ENCODE results near the gene MYO1B. TPM values are rescaled to one million over a fixed set of nuclear protein-coding genes. Genes with fewer than 3 reads are reported as not detected.

Gene MYO1B
- total RNA-seq, 2 donors from 2014 or later, result 11.6 to 14.7 TPM

- H3K36me3 ChIP-seq, result no peaks in the 10 kb centered on the region
- H3K27me3 ChIP-seq, result no peaks in the 10 kb centered on the region
- no peaks in the 10 kb centered on the region for H3K9me3 ChIP-seq
- H3K27ac ChIP-seq, result no peak overlapping the region
- no peak for DNase-seq (ENCODE audit: low spot score)
- no peak overlapping the region for H3K4me3 ChIP-seq
- TF ChIP-seq CTCF (IDR thresholded peaks at IDR 0.05), result no peak
- no peaks in the 10 kb centered on the region for H3K4me1 ChIP-seq
Observed at GRCh38 chr2:191385416-191386160, 140.4 kb downstream of the MYO1B start.

GRCh38 chr2:191386938-191387536 is 141.8 kb downstream of the MYO1B start:
- Histone ChIP-seq H3K4me1 (no peaks in the 10 kb centered on the region), H3K36me3 (peaks cover 6% of the 10 kb centered on the region), H3K27me3 (no peaks in the 10 kb centered on the region), H3K9me3 (no peaks in the 10 kb centered on the region), H3K27ac (no peak overlapping the region), H3K4me3 (no peak overlapping the region)
- DNase-seq (ENCODE audit: low spot score), result no peak
- no peak for TF ChIP-seq CTCF (IDR thresholded peaks at IDR 0.05)

DNA sequence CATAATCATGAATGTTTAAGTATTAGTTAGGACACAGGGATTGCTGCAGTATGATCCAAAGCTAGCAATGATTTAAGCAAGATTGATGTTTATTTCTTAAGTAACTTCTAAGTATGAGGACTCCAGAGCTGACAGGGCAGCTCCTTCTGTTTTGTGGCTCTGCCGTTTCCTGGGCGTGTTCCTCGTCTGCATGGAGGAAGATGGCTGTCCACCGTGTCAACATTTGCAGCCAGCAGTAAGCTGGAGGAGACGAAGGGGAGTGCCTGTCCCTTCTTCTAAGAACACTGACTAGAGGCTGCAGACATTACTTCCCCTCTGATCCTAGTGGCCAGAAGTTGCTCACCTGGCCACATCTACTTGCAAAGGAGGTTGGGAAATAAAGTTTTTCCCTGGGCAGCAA is 144.1 kb downstream of the MYO1B start:
- Histone ChIP-seq H3K36me3 (peaks cover 10% of the 10 kb centered on the region), H3K4me1 (no peaks in the 10 kb centered on the region), H3K27me3 (no peaks in the 10 kb centered on the region), H3K27ac (no peak overlapping the region), H3K4me3 (no peak overlapping the region), H3K9me3 (no peaks in the 10 kb centered on the region)
- TF ChIP-seq CTCF (IDR thresholded peaks at IDR 0.05), result no peak
- no peak for DNase-seq (ENCODE audit: low spot score)

DNA sequence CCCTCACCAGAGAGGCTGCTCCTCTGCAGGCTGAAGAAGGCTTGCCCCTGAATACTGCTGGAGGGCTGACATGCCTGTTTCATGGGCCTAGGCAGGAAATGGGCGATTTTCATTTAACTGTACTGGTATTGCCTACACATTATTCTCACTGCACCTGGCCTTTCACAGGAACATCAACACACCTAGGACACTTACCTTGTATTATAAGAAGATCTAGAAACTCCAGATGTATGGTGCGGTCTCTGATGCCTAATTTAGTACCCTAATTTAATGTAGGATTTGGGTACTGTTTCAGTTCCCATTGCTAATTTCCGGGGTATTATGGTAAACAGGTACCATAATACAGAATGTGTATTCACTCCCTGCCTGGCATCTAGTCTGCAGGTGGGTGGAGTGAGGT is 146.0 kb downstream of the MYO1B start:
- TF ChIP-seq CTCF (IDR thresholded peaks at IDR 0.05), result no peak
- no peak for DNase-seq (ENCODE audit: low spot score)
- H3K27me3 ChIP-seq, result no peaks in the 10 kb centered on the region
- peaks cover 13% of the 10 kb centered on the region for H3K36me3 ChIP-seq
- H3K4me3 ChIP-seq, result no peak overlapping the region
- no peaks in the 10 kb centered on the region for H3K9me3 ChIP-seq
- H3K27ac ChIP-seq, result no peak overlapping the region
- no peaks in the 10 kb centered on the region for H3K4me1 ChIP-seq

DNA sequence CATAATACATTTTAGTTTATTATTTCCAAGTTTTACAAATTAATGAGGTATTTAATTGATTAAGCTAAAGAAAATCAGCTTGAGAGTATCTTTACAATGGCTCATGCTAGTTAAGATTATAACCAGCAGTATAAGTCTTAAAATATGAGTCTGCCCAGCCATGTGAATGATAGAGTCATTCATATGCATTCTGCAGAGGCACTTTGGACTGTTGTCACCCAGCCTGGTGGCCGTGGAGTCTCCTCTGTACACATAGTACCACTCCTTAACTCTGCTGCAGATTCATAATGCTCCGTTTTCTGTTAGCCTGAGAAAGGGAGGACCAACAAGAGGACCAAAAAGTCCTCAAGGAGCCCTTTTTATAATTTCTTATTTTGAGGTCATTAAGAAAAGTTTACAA is 148.8 kb downstream of the MYO1B start:
- Histone ChIP-seq H3K9me3 (no peaks in the 10 kb centered on the region), H3K36me3 (peaks cover 13% of the 10 kb centered on the region), H3K27ac (no peak overlapping the region), H3K27me3 (no peaks in the 10 kb centered on the region), H3K4me3 (no peak overlapping the region), H3K4me1 (no peaks in the 10 kb centered on the region)
- TF ChIP-seq CTCF (IDR thresholded peaks at IDR 0.05), result no peak
- no peak for DNase-seq (ENCODE audit: low spot score)

All from right atrium auricular region (tissue), 2 donors.